Measurements from ENCODE around the gene ABCB4. TPM values are rescaled to one million over a fixed set of nuclear protein-coding genes. Genes with fewer than 3 reads are reported as not detected.

ABCB4 gene
- total RNA-seq, 1 donor from 2014 or later: not detected

DNA sequence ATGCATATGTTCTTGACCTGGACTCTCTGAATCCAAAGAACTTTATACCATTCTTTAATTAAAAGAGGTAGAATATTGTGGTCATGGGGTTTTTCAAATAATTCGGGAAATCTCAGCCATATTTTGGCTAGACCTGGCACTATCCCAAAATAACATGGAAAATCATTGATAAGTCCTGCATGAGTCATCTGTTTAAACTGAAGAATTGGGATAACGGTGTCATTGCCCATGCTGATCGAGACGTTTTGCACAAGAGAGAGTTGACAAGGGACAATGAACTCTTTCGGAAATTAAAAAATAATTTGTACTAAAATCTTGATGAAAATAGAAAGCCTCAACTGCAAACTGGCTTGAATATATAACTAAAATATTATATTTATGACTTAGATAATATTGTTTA is 19.9 kb upstream of the ABCB4 start:
- H3K27ac ChIP-seq: no peak overlapping the region
- no peak for DNase-seq (ENCODE audit: low spot score in 2 of 2)
- TF ChIP-seq, protein P1, sequence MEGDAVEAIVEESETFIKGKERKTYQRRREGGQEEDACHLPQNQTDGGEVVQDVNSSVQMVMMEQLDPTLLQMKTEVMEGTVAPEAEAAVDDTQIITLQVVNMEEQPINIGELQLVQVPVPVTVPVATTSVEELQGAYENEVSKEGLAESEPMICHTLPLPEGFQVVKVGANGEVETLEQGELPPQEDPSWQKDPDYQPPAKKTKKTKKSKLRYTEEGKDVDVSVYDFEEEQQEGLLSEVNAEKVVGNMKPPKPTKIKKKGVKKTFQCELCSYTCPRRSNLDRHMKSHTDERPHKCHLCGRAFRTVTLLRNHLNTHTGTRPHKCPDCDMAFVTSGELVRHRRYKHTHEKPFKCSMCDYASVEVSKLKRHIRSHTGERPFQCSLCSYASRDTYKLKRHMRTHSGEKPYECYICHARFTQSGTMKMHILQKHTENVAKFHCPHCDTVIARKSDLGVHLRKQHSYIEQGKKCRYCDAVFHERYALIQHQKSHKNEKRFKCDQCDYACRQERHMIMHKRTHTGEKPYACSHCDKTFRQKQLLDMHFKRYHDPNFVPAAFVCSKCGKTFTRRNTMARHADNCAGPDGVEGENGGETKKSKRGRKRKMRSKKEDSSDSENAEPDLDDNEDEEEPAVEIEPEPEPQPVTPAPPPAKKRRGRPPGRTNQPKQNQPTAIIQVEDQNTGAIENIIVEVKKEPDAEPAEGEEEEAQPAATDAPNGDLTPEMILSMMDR (IDR thresholded peaks at IDR 0.05): no peak
- intact Hi-C loops (cut with DNase I): no loop called here
- no peak overlapping the region for H3K4me3 ChIP-seq
- H3K36me3 ChIP-seq: no peaks in the 10 kb centered on the region
- no peaks in the 10 kb centered on the region for H3K27me3 ChIP-seq
- no peaks in the 10 kb centered on the region for H3K9me3 ChIP-seq
- no peaks in the 10 kb centered on the region for H3K4me1 ChIP-seq

DNA sequence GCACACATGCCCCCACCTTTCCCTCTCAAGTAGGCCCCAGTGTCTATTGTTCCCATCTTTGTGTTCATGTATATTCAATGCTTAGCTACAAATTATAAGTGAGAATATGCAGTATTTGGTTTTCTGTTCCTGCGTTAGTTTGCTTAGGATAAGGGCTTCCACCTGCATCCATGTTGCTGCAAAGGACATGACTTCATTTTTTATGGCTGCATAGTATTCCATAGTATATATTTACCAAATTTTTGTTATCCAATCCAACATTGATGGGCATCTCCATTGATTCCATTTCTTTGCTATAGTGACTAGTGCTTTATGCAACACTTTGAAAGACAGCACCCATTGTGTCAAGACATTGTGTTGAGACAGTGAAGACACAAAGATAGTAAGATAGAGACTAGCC is 19.0 kb upstream of the ABCB4 start:
- TF ChIP-seq, protein P1 (IDR thresholded peaks at IDR 0.05): no peak
- H3K4me1 ChIP-seq: no peaks in the 10 kb centered on the region
- intact Hi-C loops (cut with DNase I): no loop called here
- no peak overlapping the region for H3K27ac ChIP-seq
- no peaks in the 10 kb centered on the region for H3K36me3 ChIP-seq
- no peaks in the 10 kb centered on the region for H3K27me3 ChIP-seq
- H3K4me3 ChIP-seq: no peak overlapping the region
- H3K9me3 ChIP-seq: no peaks in the 10 kb centered on the region
- no peak for DNase-seq (ENCODE audit: low spot score in 2 of 2)

DNA sequence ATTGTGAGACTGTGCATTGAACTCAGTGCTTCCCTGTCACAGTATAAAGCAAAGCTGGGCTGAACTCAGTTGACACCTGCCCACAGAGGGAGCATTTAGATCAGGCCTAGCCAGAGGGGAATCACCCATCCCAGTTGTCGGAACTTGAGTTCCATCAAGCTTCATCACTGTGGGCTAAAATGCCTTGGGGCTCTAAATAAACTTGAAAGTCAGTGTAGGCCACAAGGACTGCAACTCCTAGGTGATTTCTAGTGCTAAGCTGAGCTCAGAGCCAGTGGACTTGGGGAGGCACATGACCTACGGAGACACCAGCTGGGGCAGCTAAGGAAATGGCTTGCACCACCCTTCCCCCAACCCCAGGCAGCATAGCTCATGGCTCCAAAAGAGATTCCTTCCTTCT is 7.7 kb upstream of the ABCB4 start:
- no peaks in the 10 kb centered on the region for H3K36me3 ChIP-seq
- no peak overlapping the region for H3K27ac ChIP-seq
- H3K9me3 ChIP-seq: no peaks in the 10 kb centered on the region
- H3K27me3 ChIP-seq: no peaks in the 10 kb centered on the region
- intact Hi-C loops (cut with DNase I): no loop called here
- no peaks in the 10 kb centered on the region for H3K4me1 ChIP-seq
- TF ChIP-seq, protein P1 (IDR thresholded peaks at IDR 0.05): no peak
- no peak overlapping the region for H3K4me3 ChIP-seq
- no peak for DNase-seq (ENCODE audit: low spot score in 2 of 2)

DNA sequence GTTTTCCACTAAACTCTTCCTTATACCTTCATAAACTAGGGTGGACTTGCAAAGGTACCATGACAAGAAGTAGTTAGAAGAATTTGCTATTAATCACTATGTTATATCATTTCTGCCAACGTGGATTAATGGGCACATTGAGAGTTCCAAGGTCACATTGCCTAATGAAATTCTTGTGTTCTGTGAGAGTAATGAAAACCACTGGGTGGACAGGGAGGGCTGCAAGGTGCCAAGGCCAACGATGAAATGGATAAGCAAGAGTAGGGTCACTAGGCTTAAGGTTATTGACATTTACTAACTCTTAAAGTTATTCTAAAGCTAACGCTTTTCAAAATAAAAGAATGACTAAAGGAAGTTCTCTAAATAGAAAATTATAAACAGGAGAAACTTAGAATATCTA is 6.6 kb upstream of the ABCB4 start:
- Histone ChIP-seq H3K36me3 (no peaks in the 10 kb centered on the region), H3K27me3 (no peaks in the 10 kb centered on the region), H3K27ac (no peak overlapping the region), H3K4me1 (no peaks in the 10 kb centered on the region), H3K4me3 (no peak overlapping the region), H3K9me3 (no peaks in the 10 kb centered on the region)
- DNase-seq (ENCODE audit: low spot score in 2 of 2): no peak
- TF ChIP-seq, protein P1 (IDR thresholded peaks at IDR 0.05): no peak
- intact Hi-C loops (cut with DNase I): no loop called here

DNA sequence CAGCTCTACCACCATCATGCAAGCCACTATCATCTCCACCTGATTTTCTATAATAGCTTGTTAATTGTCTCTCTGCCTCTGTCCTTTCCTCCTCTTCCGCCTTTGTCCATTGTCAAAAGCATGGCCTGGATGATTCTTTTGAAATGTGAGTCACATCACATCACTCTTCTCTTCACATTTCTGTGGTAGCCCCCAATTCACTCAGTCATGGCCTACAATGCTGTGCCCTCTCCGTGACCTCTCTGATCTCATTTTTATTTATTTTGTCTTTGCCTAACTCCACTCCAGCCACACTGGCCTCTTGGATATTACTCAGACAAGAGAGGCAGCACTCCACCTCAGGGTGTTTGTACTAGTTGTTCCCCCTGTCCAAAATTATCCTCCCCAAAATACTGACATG is 4.9 kb upstream of the ABCB4 start:
- Histone ChIP-seq H3K36me3 (no peaks in the 10 kb centered on the region), H3K27ac (no peak overlapping the region), H3K27me3 (no peaks in the 10 kb centered on the region), H3K9me3 (no peaks in the 10 kb centered on the region), H3K4me3 (no peak overlapping the region), H3K4me1 (no peaks in the 10 kb centered on the region)
- intact Hi-C loops (cut with DNase I): no loop called here
- DNase-seq (ENCODE audit: low spot score in 2 of 2): no peak
- TF ChIP-seq, protein P1 (IDR thresholded peaks at IDR 0.05): no peak

DNA sequence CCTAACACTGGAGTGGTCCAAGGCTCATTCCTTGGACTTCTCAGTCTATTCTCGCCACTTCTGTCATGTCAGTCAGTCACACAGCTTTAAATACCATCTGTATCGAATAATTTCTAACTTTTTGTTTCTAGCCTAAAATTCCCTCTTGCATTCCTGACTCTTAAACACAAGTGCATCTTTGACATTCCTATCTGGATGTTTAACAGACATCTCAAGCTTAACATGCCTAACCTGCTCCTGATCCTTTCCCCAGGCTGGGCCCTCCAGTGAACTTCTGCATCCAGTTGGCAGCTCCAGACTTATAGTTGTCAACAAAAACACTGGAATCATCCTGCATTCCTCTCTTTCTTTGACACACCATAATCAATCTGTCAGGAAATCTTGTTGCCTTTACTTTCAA is 4.5 kb upstream of the ABCB4 start:
- DNase-seq (ENCODE audit: low spot score in 2 of 2): no peak
- Histone ChIP-seq H3K36me3 (no peaks in the 10 kb centered on the region), H3K27ac (no peak overlapping the region), H3K27me3 (no peaks in the 10 kb centered on the region), H3K9me3 (no peaks in the 10 kb centered on the region), H3K4me3 (no peak overlapping the region), H3K4me1 (no peaks in the 10 kb centered on the region)
- TF ChIP-seq, protein P1 (IDR thresholded peaks at IDR 0.05): no peak
- intact Hi-C loops (cut with DNase I): loop anchor here (5.0 kb wide), 1 partner anchor 147 kb away; the partner anchor contains the start of gene RUNDC3B

All from ascending aorta (tissue), 2 donors.